ENCODE results near the gene HTR6.

DNA sequence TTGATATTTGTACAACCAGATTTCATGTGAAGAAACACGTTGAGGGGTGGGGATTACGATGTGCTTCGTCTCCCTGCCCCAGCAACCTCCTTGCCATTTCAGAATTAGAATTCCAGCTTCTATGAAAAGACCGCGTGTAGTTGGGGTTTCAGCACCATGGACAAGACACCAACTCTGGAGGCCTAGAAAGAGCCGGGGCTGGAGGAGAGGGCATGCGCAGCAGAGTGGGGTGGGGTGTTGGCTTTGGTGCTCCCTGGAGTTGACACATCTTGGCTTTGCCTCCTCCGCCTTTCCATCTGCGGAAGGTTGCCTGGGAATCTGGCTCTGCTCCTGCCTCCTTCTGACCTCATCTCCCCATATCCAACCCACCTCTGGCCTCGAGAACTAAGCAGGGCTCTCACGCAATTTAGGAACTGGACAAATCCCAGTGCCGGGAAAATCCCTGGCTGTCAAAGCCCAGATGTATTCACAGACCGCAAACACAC, 11.8 kb downstream of the HTR6 start:
- TF ChIP-seq CTCF (IDR thresholded peaks at IDR 0.05 in 4 of 5, conservative IDR thresholded peaks at IDR 0.05 in 1 of 5) (no peak), POLR2A (IDR thresholded peaks at IDR 0.05) (no peak)

Data from gastrocnemius medialis (tissue), 4 donors.